HepG2 (cell line): ENCODE data around the gene TLN1. TPM values are rescaled to one million over a fixed set of nuclear protein-coding genes. Genes with fewer than 3 reads are reported as not detected.

Experiments
- HNF1B ChIP-seq: sonication (generic); formaldehyde crosslinking; IDR thresholded peaks from 2 replicates; pipeline ENCODE4 v1.5.1; 2020; ENCODE audit warnings: mild to moderate bottlenecking, moderate library complexity, missing genetic modification reagents
- JDP2 ChIP-seq: sonication (generic); formaldehyde crosslinking; IDR thresholded peaks from 2 replicates; pipeline ENCODE4 v1.8.1; 2022; ENCODE audit warnings: missing genetic modification reagents, borderline replicate concordance
- SOX6 ChIP-seq, 2 experiments: fragments of 450-650 bp in 1 of 2; sonication (generic) in 1 of 2; formaldehyde crosslinking in 1 of 2; IDR thresholded peaks; 2 replicates each; pipeline versions ENCODE4 v1.4.0 to v1.6.1; 2017 to 2020; ENCODE audit warnings: antibody characterized with exemption in 1 of 2, mild to moderate bottlenecking in 1 of 2, missing genetic modification reagents in 1 of 2
- ZNF383 ChIP-seq: sonication (generic); formaldehyde crosslinking; IDR thresholded peaks from 2 replicates; pipeline ENCODE4 v1.4.0; 2020; ENCODE audit warnings: missing genetic modification reagents, mild to moderate bottlenecking, borderline replicate concordance
- polyA plus RNA-seq, 8 experiments: library from polyadenylated mRNA; depleted of rRNA in 3 of 8; stranded (reverse) in 7 of 8; unstranded in 1 of 8; fragments of >200 nt; fragmentation: Illumina TruSeq in 4 of 8; extraction: Trizol in 4 of 8; gene quantifications; 2 replicates each; pipeline versions ENCODE4 v1.2.1 to v1.2.3, GENCODE V29; 2011 to 2016; ENCODE audit warnings: low read depth in 4 of 8, missing spikeins in 1 of 8, mixed read lengths in 1 of 8; ENCODE audit not compliant: insufficient read depth in 1 of 8
- total RNA-seq, 5 experiments: library from RNA; depleted of rRNA; stranded (reverse); fragments of >200 nt; fragmentation: Illumina TruSeq; extraction: Trizol; gene quantifications; 2 replicates each; pipeline ENCODE4 v1.2.3, GENCODE V29; 2016; ENCODE audit warnings: low read depth in 1 of 5
- TF ChIP-seq, protein P1 (sequence below): sonication (generic); formaldehyde crosslinking; conservative IDR thresholded peaks from 2 replicates; pipeline ENCODE4 v1.4.0; 2020; ENCODE audit warnings: mild to moderate bottlenecking, missing genetic modification reagents, moderate library complexity
- TF ChIP-seq, protein P2 (sequence below): sonication (generic); formaldehyde crosslinking; IDR thresholded peaks from 2 replicates; pipeline ENCODE4 v1.9.0; 2021; ENCODE audit warnings: mild to moderate bottlenecking, missing genetic modification reagents

Gene TLN1
- total and polyA plus RNA-seq, 2 of the 13 experiments (the other 11 are each of a cell fraction or from before 2014, with no cell fraction given), result 35.2 to 51.8 TPM

DNA sequence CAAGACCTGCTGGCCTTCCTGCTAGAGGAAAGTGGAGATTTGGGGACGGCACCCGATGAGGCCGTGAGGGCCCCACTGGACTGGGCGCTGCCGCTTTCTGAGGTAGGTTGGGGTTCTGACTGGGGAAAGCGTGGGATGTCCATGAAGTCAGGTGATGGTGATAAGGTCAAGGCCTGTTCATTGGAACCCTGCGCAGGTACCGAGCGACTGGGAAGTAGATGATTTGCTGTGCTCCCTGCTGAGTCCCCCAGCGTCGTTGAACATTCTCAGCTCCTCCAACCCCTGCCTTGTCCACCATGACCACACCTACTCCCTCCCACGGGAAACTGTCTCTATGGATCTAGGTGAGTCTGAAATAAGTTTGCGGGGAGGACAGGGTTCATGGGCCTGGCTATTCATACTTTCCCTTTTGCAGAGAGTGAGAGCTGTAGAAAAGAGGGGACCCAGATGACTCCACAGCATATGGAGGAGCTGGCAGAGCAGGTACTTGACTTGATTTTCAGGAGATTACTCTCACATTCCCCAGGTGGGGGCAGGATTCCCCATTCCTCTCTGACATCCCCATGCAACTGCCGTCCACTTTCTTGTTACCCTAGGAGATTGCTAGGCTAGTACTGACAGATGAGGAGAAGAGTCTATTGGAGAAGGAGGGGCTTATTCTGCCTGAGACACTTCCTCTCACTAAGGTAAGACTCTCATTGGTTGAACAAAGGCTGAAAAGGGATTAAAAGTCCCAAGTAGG lies 976 bp upstream of the TLN1 start (continued):
- TF ChIP-seq, protein P1, sequence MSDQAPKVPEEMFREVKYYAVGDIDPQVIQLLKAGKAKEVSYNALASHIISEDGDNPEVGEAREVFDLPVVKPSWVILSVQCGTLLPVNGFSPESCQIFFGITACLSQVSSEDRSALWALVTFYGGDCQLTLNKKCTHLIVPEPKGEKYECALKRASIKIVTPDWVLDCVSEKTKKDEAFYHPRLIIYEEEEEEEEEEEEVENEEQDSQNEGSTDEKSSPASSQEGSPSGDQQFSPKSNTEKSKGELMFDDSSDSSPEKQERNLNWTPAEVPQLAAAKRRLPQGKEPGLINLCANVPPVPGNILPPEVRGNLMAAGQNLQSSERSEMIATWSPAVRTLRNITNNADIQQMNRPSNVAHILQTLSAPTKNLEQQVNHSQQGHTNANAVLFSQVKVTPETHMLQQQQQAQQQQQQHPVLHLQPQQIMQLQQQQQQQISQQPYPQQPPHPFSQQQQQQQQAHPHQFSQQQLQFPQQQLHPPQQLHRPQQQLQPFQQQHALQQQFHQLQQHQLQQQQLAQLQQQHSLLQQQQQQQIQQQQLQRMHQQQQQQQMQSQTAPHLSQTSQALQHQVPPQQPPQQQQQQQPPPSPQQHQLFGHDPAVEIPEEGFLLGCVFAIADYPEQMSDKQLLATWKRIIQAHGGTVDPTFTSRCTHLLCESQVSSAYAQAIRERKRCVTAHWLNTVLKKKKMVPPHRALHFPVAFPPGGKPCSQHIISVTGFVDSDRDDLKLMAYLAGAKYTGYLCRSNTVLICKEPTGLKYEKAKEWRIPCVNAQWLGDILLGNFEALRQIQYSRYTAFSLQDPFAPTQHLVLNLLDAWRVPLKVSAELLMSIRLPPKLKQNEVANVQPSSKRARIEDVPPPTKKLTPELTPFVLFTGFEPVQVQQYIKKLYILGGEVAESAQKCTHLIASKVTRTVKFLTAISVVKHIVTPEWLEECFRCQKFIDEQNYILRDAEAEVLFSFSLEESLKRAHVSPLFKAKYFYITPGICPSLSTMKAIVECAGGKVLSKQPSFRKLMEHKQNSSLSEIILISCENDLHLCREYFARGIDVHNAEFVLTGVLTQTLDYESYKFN, result no peak
- TF ChIP-seq JDP2 (CRISPR knock-in tag) (no peak), SOX6 (IDR thresholded peaks at IDR 0.05) (no peak), SOX6 (CRISPR knock-in tag; IDR thresholded peaks at IDR 0.05) (no peak), ZNF383 (CRISPR knock-in tag) (no peak), HNF1B (CRISPR knock-in tag) (no peak)
- TF ChIP-seq, protein P2, sequence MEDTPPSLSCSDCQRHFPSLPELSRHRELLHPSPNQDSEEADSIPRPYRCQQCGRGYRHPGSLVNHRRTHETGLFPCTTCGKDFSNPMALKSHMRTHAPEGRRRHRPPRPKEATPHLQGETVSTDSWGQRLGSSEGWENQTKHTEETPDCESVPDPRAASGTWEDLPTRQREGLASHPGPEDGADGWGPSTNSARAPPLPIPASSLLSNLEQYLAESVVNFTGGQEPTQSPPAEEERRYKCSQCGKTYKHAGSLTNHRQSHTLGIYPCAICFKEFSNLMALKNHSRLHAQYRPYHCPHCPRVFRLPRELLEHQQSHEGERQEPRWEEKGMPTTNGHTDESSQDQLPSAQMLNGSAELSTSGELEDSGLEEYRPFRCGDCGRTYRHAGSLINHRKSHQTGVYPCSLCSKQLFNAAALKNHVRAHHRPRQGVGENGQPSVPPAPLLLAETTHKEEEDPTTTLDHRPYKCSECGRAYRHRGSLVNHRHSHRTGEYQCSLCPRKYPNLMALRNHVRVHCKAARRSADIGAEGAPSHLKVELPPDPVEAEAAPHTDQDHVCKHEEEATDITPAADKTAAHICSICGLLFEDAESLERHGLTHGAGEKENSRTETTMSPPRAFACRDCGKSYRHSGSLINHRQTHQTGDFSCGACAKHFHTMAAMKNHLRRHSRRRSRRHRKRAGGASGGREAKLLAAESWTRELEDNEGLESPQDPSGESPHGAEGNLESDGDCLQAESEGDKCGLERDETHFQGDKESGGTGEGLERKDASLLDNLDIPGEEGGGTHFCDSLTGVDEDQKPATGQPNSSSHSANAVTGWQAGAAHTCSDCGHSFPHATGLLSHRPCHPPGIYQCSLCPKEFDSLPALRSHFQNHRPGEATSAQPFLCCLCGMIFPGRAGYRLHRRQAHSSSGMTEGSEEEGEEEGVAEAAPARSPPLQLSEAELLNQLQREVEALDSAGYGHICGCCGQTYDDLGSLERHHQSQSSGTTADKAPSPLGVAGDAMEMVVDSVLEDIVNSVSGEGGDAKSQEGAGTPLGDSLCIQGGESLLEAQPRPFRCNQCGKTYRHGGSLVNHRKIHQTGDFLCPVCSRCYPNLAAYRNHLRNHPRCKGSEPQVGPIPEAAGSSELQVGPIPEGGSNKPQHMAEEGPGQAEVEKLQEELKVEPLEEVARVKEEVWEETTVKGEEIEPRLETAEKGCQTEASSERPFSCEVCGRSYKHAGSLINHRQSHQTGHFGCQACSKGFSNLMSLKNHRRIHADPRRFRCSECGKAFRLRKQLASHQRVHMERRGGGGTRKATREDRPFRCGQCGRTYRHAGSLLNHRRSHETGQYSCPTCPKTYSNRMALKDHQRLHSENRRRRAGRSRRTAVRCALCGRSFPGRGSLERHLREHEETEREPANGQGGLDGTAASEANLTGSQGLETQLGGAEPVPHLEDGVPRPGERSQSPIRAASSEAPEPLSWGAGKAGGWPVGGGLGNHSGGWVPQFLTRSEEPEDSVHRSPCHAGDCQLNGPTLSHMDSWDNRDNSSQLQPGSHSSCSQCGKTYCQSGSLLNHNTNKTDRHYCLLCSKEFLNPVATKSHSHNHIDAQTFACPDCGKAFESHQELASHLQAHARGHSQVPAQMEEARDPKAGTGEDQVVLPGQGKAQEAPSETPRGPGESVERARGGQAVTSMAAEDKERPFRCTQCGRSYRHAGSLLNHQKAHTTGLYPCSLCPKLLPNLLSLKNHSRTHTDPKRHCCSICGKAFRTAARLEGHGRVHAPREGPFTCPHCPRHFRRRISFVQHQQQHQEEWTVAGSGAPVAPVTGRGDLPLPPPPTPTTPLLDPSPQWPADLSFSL (CRISPR knock-in tag), result no peak
